ENCODE data around the gene POSTN.

- TF ChIP-seq ZNF565 (CRISPR knock-in tag; conservative IDR thresholded peaks at IDR 0.05; ENCODE audit: low read depth), result no peak
- no peak for TF ChIP-seq ZC3H10 (CRISPR knock-in tag; IDR thresholded peaks at IDR 0.05)
- no peak for TF ChIP-seq ZNF8 (CRISPR knock-in tag; IDR thresholded peaks at IDR 0.05)
- TF ChIP-seq, protein P1, sequence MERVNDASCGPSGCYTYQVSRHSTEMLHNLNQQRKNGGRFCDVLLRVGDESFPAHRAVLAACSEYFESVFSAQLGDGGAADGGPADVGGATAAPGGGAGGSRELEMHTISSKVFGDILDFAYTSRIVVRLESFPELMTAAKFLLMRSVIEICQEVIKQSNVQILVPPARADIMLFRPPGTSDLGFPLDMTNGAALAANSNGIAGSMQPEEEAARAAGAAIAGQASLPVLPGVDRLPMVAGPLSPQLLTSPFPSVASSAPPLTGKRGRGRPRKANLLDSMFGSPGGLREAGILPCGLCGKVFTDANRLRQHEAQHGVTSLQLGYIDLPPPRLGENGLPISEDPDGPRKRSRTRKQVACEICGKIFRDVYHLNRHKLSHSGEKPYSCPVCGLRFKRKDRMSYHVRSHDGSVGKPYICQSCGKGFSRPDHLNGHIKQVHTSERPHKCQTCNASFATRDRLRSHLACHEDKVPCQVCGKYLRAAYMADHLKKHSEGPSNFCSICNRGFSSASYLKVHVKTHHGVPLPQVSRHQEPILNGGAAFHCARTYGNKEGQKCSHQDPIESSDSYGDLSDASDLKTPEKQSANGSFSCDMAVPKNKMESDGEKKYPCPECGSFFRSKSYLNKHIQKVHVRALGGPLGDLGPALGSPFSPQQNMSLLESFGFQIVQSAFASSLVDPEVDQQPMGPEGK (CRISPR knock-in tag; IDR thresholded peaks at IDR 0.05; ENCODE audit: borderline replicate concordance), result no peak
- no peak for TF ChIP-seq ESRRG (CRISPR knock-in tag; IDR thresholded peaks at IDR 0.05)
- TF ChIP-seq CSDC2 (CRISPR knock-in tag; IDR thresholded peaks at IDR 0.05), result no peak
These were observed 16.7 kb upstream of the POSTN start for GRCh38 chr13:37615276-37615675.
